T-helper 1 cell treated with Interleukin-12 subunit alpha and Interleukin-12 subunit beta and Interleukin-4 antibody, amounts not matched to agents 30 μg/mL and 1 μg/mL, for 36 hours (primary cell): ENCODE measurements around the gene SAMD9L.
"Not testable (repeated sequence)": the region's sequence is repeated elsewhere in the genome, so short reads cannot be mapped to it uniquely, and the experiment has no call there.

Experiments
- H3K27ac Mint-ChIP-seq: one replicate; pipeline ENCODE4 v1.8.0; 2021; ENCODE audit warnings: mild to moderate bottlenecking, mixed read lengths
- H3K27me3 Mint-ChIP-seq: one replicate; pipeline ENCODE4 v1.8.0; 2021; ENCODE audit warnings: low read depth, mixed read lengths
- H3K36me3 Mint-ChIP-seq: one replicate; pipeline ENCODE4 v1.8.0; 2021; ENCODE audit warnings: low read depth, mixed read lengths
- H3K4me1 Mint-ChIP-seq: one replicate; pipeline ENCODE4 v1.8.0; 2021; ENCODE audit warnings: low read depth, mixed read lengths
- H3K4me3 Mint-ChIP-seq: one replicate; pipeline ENCODE4 v1.8.0; 2021; ENCODE audit warnings: mild to moderate bottlenecking, moderate library complexity, mixed read lengths
- H3K9me3 Mint-ChIP-seq: one replicate; pipeline ENCODE4 v1.8.0; 2021; ENCODE audit warnings: mixed read lengths

SAMD9L gene

DNA sequence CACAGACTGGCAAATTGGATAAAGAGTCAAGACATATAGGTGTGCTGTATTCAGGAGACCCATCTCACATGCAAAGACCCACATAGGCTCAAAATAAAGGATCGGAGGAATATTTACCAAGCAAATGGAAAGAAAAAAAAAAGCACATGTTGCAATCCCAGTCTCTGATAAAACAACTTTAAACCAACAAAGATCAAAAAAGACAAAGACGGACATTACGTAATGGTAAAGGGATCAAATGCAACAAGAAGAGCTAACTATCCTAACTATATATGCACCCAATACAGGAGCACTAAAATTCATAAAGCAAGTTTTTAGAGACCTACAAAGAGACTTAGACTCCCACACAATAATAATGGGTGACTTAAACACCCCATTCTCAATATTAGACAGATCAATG lies 24.7 kb downstream of the SAMD9L start:
- peaks cover 82% of the 10 kb centered on the region for H3K36me3 Mint-ChIP-seq
- H3K4me3 Mint-ChIP-seq, H3K27ac Mint-ChIP-seq, H3K27me3 Mint-ChIP-seq: not testable (repeated sequence)
- H3K4me1 Mint-ChIP-seq: peaks cover 10% of the 10 kb centered on the region
- peaks cover 58% of the 10 kb centered on the region for H3K9me3 Mint-ChIP-seq

DNA sequence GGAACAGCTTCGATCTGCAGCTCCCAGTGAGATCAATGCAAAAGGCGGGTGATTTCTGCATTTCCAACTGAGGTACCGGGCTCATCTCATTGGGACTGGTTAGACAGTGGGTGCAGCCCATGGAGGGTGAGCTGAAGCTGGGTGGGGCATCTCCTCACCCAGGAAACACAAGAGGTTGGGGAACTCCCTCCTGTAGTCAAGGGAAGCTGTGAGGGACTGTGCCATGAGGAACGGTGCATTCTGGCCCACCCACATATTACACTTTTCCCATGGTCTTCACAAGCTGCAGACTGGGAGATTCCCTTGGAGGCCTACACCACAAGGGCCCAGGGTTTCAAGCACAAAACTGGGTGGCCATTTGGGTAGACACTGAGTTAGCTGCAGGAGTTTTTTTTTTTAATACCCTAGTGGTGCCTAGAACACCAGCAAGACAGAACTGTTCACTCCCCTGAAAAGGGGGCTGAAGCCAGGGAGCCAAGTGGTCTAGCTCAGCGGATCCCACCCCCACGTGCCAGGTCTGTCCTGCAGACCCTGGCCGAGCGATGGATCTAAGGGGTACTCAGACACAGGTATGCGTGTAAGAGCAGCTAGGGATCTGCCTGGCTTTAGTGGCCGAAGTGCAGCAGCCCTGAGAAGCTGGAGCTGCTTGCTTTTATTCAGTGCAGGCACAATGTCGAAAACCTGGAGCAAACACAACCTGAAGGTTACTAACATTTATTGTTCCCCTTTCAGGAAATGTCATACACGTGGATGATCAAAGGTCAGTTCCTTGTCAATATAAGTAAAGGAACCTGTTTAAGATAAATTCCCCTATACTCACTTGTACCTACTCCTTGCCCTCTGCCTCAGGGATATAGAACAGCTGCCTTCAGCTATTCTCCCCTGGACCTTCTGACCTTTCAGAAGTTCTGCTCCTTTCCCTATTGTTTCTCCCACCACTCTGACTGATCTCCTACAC lies 27.3 kb downstream of the SAMD9L start:
- Mint-ChIP-seq H3K36me3 (peaks cover 72% of the 10 kb centered on the region), H3K27me3 (no peaks in the 10 kb centered on the region), H3K27ac (no peak overlapping the region)

DNA sequence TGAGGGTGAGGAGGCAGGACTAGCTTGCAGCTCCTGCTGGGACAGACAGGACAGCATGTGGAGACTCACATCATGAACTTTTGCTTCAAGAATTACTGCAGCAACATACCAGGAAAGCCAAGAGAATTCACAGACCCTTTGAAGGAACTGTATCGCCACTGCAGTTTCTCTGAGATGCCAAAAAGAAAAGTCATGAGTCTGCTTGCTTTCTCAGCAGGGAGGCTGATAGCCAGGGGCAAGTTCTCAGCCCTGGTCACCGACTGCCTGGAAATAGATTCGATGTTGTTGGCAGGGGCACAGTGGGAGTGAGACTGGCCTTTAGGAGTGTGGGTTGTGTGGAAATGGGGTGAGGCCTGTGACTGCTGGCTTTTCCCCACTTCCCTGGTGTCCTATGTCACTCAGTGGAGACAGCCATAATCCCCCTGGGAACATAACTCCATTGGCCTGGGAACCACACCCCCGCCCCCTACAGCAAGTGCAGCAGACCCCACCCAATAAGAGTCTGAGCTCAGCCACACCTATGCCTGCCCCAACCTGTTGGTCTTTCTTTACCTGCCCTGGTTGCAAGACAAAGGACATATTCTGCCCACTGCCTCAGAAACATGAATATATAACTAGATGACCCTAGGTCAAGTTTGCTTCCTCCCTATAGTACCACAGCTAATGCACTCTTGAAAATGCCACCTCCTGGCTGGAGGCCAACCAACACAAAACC lies 28.8 kb downstream of the SAMD9L start:
- H3K36me3 Mint-ChIP-seq: peaks cover 72% of the 10 kb centered on the region
- no peaks in the 10 kb centered on the region for H3K27me3 Mint-ChIP-seq
- H3K4me3 Mint-ChIP-seq: no peak overlapping the region
- peaks cover 38% of the 10 kb centered on the region for H3K9me3 Mint-ChIP-seq
- H3K27ac Mint-ChIP-seq: peak overlapping the region; percentile 32
- peaks cover 43% of the 10 kb centered on the region for H3K4me1 Mint-ChIP-seq

More for the DNA sequence above, 27.3 kb downstream of the SAMD9L start:
- Mint-ChIP-seq H3K4me1 (peaks cover 30% of the 10 kb centered on the region), H3K9me3 (peaks cover 42% of the 10 kb centered on the region), H3K4me3 (no peak overlapping the region)

DNA sequence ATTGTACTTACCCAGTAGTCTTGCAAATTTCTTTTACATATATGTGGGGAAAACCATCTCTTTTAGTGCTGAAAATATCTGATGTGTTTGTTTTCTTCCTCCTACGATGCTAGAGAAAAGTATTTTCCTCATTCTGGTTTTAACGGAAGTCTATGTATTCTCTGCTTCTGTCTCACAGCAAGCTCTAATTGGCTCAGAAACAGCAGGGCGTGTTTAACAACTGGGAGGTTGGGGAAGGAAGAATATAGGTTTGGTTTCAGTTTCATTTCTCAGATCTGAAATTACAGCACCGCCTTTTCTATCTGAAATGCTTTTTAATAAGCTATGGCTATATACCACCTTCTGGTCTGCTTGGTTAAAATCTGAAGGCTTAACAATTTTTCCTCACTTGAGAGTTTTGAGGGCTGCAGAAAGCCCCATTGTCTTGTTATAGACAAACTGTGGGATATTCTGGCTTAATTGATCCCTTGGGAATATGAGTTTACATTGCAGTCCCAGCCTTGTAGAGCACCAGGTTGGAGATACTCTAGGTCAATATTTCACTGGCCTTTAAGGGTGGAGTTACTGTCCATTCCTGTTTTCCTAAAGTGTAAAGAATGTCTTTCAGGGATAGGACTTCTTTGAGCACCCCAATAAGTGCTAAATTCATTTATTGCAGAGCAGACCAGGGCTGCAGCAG lies 30.2 kb downstream of the SAMD9L start, which contains the start of gene SAMD9:
Gene SAMD9 (minus strand): TSS at position 128 of the 679 bp plus-strand sequence. CDS start 11,882 bp downstream, outside the sequence.
- peaks cover 73% of the 10 kb centered on the region for H3K36me3 Mint-ChIP-seq
- peaks cover 47% of the 10 kb centered on the region for H3K4me1 Mint-ChIP-seq
- H3K27ac Mint-ChIP-seq: peak within 1 kb of the TSS; percentile 82
- H3K9me3 Mint-ChIP-seq: peaks cover 36% of the 10 kb centered on the region
- peak within 1 kb of the TSS; percentile 89 for H3K4me3 Mint-ChIP-seq
- no peaks in the 10 kb centered on the region for H3K27me3 Mint-ChIP-seq

DNA sequence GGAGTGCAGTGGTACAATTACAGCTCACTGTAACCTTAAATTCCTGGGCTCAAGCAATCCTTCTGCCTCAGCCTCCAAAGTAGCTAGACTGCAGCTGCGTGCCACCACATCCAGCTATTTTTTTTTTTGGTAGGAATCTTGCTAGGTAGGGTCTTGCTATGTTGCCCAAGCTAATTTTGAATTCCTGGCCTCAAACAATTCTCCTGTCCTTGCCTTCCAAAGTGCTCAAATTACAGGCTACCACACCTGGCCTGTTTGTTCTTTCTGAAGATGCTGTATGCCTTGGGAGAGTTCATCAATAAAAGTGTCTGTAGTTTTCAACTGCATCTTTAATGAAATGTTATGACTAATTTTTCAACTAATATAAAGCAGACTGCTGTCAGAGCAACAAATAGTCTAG lies 30.9 kb downstream of the SAMD9L start:
- Mint-ChIP-seq H3K27ac (peak overlapping the region; percentile 82), H3K9me3 (peaks cover 34% of the 10 kb centered on the region), H3K27me3 (no peaks in the 10 kb centered on the region), H3K4me3 (peak overlapping the region; percentile 89), H3K4me1 (peaks cover 51% of the 10 kb centered on the region), H3K36me3 (peaks cover 73% of the 10 kb centered on the region)

DNA sequence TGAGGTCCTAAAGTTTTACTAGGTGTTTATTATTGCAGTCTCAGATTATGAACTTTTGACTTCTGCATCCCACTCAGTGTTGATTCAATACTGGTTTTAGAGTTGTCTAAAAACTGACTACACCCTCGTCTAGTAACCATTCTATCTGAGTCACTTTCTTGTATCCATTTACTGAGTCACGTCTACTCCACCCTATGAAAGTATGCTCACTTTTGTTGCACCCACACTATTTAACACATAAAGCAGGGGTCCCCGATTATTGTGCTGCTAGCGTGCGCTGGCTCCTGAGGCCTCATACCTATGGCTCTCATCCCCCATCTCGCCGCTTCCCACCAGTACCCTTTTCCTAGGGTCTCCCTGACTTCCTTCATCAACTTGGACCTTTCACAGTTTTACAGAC lies 32.4 kb downstream of the SAMD9L start:
- Mint-ChIP-seq H3K4me1 (peaks cover 57% of the 10 kb centered on the region), H3K4me3 (peak overlapping the region; percentile 89), H3K27me3 (no peaks in the 10 kb centered on the region), H3K9me3 (peaks cover 50% of the 10 kb centered on the region), H3K27ac (peak overlapping the region; percentile 82), H3K36me3 (peaks cover 76% of the 10 kb centered on the region)

DNA sequence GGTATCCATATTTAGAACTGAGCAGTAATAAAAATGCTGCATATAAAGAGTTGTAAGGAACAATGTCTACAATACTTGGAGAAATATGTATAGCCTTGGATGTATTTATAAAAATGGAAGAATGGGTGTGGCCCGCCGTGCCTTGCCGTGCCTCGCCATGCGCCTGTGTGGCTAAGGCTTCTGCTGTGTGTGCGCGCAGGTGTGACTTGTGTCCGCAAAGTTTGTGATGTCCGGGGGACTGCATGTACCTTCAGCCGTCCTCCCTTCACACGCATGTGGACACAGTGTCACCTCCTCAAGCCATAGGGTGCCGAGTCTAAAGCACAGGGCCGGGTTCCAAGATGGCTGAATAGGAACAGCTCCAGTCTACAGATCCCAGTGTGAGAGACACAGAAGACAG lies 40.2 kb downstream of the SAMD9L start:
- peaks cover 96% of the 10 kb centered on the region for H3K36me3 Mint-ChIP-seq
- H3K27ac Mint-ChIP-seq: no peak overlapping the region
- H3K4me3 Mint-ChIP-seq: no peak overlapping the region
- peaks cover 10% of the 10 kb centered on the region for H3K4me1 Mint-ChIP-seq
- H3K27me3 Mint-ChIP-seq: no peaks in the 10 kb centered on the region
- peaks cover 74% of the 10 kb centered on the region for H3K9me3 Mint-ChIP-seq

DNA sequence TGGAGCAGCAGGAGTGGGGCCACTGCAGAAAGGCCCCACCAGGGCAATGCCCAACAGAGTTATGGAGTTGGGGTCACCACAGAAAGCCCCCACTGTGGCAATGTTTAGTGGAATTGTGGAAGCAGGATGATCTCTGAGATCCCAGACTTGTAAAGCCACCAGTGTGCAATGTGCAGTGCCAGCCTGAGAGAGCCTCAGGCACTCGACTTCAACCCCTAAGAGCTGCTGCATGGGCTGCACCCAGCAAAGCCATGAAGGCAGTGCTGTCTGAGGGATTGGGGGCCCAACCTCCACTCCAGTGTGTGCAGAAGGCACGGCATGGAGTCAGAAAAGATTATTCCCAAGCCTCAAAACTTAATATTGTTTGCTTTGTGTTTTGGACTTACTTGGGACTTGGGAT lies 50.8 kb downstream of the SAMD9L start:
- Mint-ChIP-seq H3K4me1 (no peaks in the 10 kb centered on the region), H3K9me3 (peaks cover 44% of the 10 kb centered on the region), H3K27ac (no peak overlapping the region), H3K4me3 (no peak overlapping the region), H3K36me3 (peaks cover 26% of the 10 kb centered on the region), H3K27me3 (peaks cover 11% of the 10 kb centered on the region)

DNA sequence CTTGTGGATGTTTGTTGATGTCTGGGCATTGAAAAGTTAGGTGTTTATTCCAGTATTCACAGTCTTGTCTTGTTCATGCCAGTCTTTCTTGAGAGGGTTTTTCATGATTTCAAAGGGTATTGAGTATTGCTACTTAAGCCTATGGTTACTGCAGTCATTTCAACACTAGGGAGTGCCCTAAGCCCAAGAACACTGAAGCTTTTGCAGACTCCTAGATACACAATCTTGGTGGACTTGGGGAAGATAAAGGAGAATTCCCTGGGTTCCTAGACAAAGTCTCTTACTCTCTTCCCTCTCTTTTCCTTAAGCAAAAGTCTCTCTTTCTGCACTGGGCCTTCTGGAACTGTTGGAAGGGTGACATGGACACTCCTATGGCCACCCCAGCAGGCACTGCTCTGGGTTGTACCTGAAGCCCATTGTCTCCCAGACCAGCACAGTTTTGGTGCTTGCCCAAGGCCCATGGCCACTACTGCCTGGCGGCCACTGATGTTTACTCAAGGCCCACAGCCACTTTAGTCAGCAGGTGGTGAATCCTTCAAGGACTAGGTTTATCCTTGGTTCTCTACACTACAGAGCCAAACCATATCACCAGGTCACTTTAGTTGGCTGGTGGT lies 55.3 kb downstream of the SAMD9L start:
- Mint-ChIP-seq H3K4me3 (no peak overlapping the region), H3K27me3 (peaks cover 44% of the 10 kb centered on the region), H3K27ac (no peak overlapping the region), H3K36me3 (peaks cover 2% of the 10 kb centered on the region), H3K9me3 (peaks cover 19% of the 10 kb centered on the region), H3K4me1 (no peaks in the 10 kb centered on the region)
